HG03342 (cell line): ENCODE results near the gene TRPV3.
A peak's percentile ranks its signal among the peaks of the same experiment; 100 is the strongest.
"Not testable (repeated sequence)": the region's sequence is repeated elsewhere in the genome, so short reads cannot be mapped to it uniquely, and the experiment has no call there.

Source experiments
- ATAC-seq: cut with Tn5 transposase; IDR thresholded peaks from one replicate; pipeline ENCODE4 v1.9.1; 2021; ENCODE audit warnings: mild to moderate bottlenecking, moderate library complexity; ENCODE audit not compliant: unreplicated experiment

Gene TRPV3

GRCh38 chr17:3557768-3558583, at the start of gene TRPV3:
TSS of gene TRPV3 (minus strand) at chr17:3557812. CDS start at chr17:3554850, 2,962 bp downstream.
- ATAC-seq: peak; percentile 40

- no peak for ATAC-seq
These were observed 46.3 kb upstream of the TRPV3 start for GRCh38 chr17:3603870-3604259.

- ATAC-seq: no peak
These were observed 45.7 kb upstream of the TRPV3 start for GRCh38 chr17:3603119-3603869.

GRCh38 chr17:3602499-3602898, 44.9 kb upstream of the TRPV3 start:
- no peak for ATAC-seq

- ATAC-seq: no peak
These were observed 43.1 kb upstream of the TRPV3 start for GRCh38 chr17:3600529-3601205.

GRCh38 chr17:3598078-3598477, 40.5 kb upstream of the TRPV3 start:
- no peak for ATAC-seq

- no peak for ATAC-seq
These were observed 39.3 kb upstream of the TRPV3 start for GRCh38 chr17:3596804-3597464.

GRCh38 chr17:3594976-3595375, 37.4 kb upstream of the TRPV3 start:
- no peak for ATAC-seq

GRCh38 chr17:3594051-3594800, 36.6 kb upstream of the TRPV3 start:
- no peak for ATAC-seq

GRCh38 chr17:3593384-3593783, 35.8 kb upstream of the TRPV3 start:
- no peak for ATAC-seq

- no peak for ATAC-seq
These were observed 34.7 kb upstream of the TRPV3 start for GRCh38 chr17:3592216-3592860.

GRCh38 chr17:3590768-3591167, 33.2 kb upstream of the TRPV3 start:
- no peak for ATAC-seq

GRCh38 chr17:3590231-3590630, 32.6 kb upstream of the TRPV3 start:
- ATAC-seq: no peak

GRCh38 chr17:3589784-3590183, 32.2 kb upstream of the TRPV3 start:
- no peak for ATAC-seq

GRCh38 chr17:3585826-3586225, 28.2 kb upstream of the TRPV3 start:
- no peak for ATAC-seq

GRCh38 chr17:3583456-3583855, 25.8 kb upstream of the TRPV3 start:
- ATAC-seq: no peak

GRCh38 chr17:3582915-3583314, 25.3 kb upstream of the TRPV3 start:
- no peak for ATAC-seq

GRCh38 chr17:3578667-3579066, 21.1 kb upstream of the TRPV3 start:
- ATAC-seq: not testable (repeated sequence)

GRCh38 chr17:3576970-3577369, 19.4 kb upstream of the TRPV3 start:
- ATAC-seq: no peak

GRCh38 chr17:3575511-3575910, 17.9 kb upstream of the TRPV3 start:
- no peak for ATAC-seq
